AG09309 (cell line): ENCODE results near the gene GABRQ.

Experiments used
- DNase-seq: peaks from one replicate; pipeline ENCODE4 v3.0.0-alpha.2; 2010; ENCODE audit warnings: low read depth
- H3K4me3 ChIP-seq: 2 replicates; pipeline ENCODE4 v1.5.1; 2011; ENCODE audit warnings: mild to moderate bottlenecking, low read depth, low read length, moderate library complexity; ENCODE audit not compliant: control insufficient read depth
- TF ChIP-seq, protein P1 (sequence below): IDR thresholded peaks from 2 replicates; pipeline ENCODE4 v1.5.1; 2011; ENCODE audit warnings: mild to moderate bottlenecking, low read depth, low read length, inconsistent platforms; ENCODE audit not compliant: insufficient read depth, control insufficient read depth; ENCODE audit errors: missing control alignments

Gene GABRQ

DNA sequence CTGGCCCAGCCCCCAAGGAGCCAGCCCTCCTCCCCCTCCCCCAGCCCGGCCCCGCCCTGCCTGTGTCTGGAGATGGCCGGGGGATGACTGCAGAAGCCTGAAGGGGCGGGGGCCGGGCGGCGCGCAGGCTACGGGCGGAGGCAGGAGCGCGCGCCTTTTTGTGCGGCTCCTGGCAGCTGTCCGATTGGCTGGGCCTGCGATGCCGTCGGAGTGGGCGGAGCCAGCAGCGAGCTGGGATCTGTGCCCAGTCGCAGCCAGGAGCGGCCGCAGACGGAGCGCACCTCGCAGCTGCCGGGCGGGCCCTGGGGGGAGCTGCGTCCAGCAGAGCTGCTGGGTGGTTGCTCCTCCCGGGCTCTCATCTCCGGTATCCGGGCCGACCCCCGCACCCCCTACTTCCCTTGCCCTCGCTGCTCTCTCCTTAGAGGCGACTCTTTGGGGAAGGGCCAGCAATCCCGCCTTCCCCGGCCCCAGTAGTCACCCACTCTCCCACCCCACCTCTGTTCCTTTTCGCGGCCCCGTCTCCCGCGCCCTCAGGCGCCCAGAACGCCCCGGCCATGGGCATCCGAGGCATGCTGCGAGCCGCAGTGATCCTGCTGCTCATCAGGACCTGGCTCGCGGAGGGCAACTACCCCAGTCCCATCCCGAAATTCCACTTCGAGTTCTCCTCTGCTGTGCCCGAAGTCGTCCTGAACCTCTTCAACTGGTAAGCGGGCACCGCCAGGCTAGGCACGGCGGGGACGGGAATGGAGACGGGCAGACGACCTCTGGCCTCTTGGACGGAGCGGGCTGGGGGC lies at the start of gene GABRQ:
Gene GABRQ, plus strand, starts transcription at position 247 of the 794 bp plus-strand sequence. Its CDS starts 308 bp downstream, at position 555.
- TF ChIP-seq, protein P1, sequence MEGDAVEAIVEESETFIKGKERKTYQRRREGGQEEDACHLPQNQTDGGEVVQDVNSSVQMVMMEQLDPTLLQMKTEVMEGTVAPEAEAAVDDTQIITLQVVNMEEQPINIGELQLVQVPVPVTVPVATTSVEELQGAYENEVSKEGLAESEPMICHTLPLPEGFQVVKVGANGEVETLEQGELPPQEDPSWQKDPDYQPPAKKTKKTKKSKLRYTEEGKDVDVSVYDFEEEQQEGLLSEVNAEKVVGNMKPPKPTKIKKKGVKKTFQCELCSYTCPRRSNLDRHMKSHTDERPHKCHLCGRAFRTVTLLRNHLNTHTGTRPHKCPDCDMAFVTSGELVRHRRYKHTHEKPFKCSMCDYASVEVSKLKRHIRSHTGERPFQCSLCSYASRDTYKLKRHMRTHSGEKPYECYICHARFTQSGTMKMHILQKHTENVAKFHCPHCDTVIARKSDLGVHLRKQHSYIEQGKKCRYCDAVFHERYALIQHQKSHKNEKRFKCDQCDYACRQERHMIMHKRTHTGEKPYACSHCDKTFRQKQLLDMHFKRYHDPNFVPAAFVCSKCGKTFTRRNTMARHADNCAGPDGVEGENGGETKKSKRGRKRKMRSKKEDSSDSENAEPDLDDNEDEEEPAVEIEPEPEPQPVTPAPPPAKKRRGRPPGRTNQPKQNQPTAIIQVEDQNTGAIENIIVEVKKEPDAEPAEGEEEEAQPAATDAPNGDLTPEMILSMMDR: no peak
- no peak within 1 kb of the TSS for H3K4me3 ChIP-seq
- DNase-seq: no peak

DNA sequence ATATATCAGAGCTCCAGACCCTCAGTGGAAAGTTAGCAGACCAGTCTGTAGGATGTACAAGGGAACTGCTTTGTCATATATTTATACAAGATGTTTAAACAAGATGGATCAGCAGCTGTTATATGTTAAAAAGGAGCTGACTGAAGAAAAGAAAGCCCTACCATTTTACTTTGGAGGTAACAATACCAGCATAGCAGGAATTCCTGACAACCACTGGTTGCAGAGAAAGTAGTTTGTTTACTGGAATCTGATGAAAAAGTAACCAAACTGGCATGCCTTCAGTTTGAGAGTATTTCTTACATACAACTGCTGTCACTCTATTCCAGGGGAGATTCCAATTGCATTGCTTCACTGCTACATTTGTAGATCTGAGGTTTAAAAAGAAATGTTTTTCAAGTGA lies 49.5 kb upstream of the GABRQ start:
- TF ChIP-seq, protein P1: no peak
- no peak overlapping the region for H3K4me3 ChIP-seq
- DNase-seq: no peak

GRCh38 chrX:152600853-152601633 lies 36.7 kb upstream of the GABRQ start:
- TF ChIP-seq, protein P1: no peak
- no peak for DNase-seq

GRCh38 chrX:152601848-152602616 lies 35.7 kb upstream of the GABRQ start:
- H3K4me3 ChIP-seq: no peak overlapping the region
- no peak for DNase-seq
- TF ChIP-seq, protein P1: no peak

More at GRCh38 chrX:152600853-152601633, 36.7 kb upstream of the GABRQ start:
- H3K4me3 ChIP-seq: no peak overlapping the region

- DNase-seq: no peak
- H3K4me3 ChIP-seq: no peak overlapping the region
- TF ChIP-seq, protein P1: no peak
Observed at GRCh38 chrX:152614791-152615190, 22.9 kb upstream of the GABRQ start.

- no peak overlapping the region for H3K4me3 ChIP-seq
- TF ChIP-seq, protein P1: no peak
- DNase-seq: no peak
Observed at GRCh38 chrX:152619897-152620296, 17.8 kb upstream of the GABRQ start.
